Lower lobe of right lung (tissue), 2 donors: ENCODE measurements around the gene CD300E. TPM values are rescaled to one million over a fixed set of nuclear protein-coding genes. Genes with fewer than 3 reads are reported as not detected.

Experiments
- ATAC-seq, 2 donors: fragments of 200-7000 bp; cut with Tn5 transposase; one replicate each; pipeline ENCODE4 v1.9.1; 2020 to 2022; ENCODE audit warnings: mild to moderate bottlenecking in 2 of 2, moderate library complexity in 2 of 2
- DNase-seq: peaks from one replicate; pipeline ENCODE4 v3.0.0-alpha.2; 2020
- H3K27ac ChIP-seq: fragments of 200-600 bp; one replicate; pipeline ENCODE4 v1.8.0; 2022
- H3K27me3 ChIP-seq: fragments of 200-600 bp; one replicate; pipeline ENCODE4 v1.8.0; 2022; ENCODE audit warnings: low read depth
- H3K36me3 ChIP-seq: fragments of 200-600 bp; one replicate; pipeline ENCODE4 v1.8.0; 2022; ENCODE audit warnings: mild to moderate bottlenecking
- H3K4me1 ChIP-seq: fragments of 200-600 bp; one replicate; pipeline ENCODE4 v1.8.0; 2022
- H3K4me3 ChIP-seq: fragments of 200-600 bp; one replicate; pipeline ENCODE4 v1.8.0; 2022; ENCODE audit warnings: mild to moderate bottlenecking
- H3K9me3 ChIP-seq: fragments of 200-600 bp; one replicate; pipeline ENCODE4 v1.8.0; 2022
- intact Hi-C: fragments of 100-400 bp; cut with DNase I; formaldehyde crosslinking; loops from one replicate; pipeline ENCODE4 v1.11.0; 2022
- total RNA-seq: library from RNA; stranded (reverse); fragmentation: NEBNext Ultra II Directional; extraction: Animal tissue kit (Norgen Biotek cat#: 25700); gene quantifications from one replicate; pipeline ENCODE4 v1.2.1, GENCODE V29; 2021
- TF ChIP-seq, protein P1 (sequence below): fragments of 200-600 bp; IDR thresholded peaks from one replicate; pipeline ENCODE4 v1.8.0; 2022; ENCODE audit warnings: antibody characterized with exemption, mild to moderate bottlenecking
- donor health status: DM: no; HTN: yes; CAD: no; lungs with severe emphysema.

Gene CD300E
- total RNA-seq, 1 donor from 2014 or later = 7.3 TPM

- TF ChIP-seq, protein P1, sequence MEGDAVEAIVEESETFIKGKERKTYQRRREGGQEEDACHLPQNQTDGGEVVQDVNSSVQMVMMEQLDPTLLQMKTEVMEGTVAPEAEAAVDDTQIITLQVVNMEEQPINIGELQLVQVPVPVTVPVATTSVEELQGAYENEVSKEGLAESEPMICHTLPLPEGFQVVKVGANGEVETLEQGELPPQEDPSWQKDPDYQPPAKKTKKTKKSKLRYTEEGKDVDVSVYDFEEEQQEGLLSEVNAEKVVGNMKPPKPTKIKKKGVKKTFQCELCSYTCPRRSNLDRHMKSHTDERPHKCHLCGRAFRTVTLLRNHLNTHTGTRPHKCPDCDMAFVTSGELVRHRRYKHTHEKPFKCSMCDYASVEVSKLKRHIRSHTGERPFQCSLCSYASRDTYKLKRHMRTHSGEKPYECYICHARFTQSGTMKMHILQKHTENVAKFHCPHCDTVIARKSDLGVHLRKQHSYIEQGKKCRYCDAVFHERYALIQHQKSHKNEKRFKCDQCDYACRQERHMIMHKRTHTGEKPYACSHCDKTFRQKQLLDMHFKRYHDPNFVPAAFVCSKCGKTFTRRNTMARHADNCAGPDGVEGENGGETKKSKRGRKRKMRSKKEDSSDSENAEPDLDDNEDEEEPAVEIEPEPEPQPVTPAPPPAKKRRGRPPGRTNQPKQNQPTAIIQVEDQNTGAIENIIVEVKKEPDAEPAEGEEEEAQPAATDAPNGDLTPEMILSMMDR = no peak
- Histone ChIP-seq H3K4me3 (no peak overlapping the region), H3K36me3 (no peaks in the 10 kb centered on the region), H3K9me3 (no peaks in the 10 kb centered on the region), H3K4me1 (no peaks in the 10 kb centered on the region), H3K27ac (no peak overlapping the region), H3K27me3 (peaks cover 24% of the 10 kb centered on the region)
- ATAC-seq (no peak), DNase-seq (no peak)
- intact Hi-C loops = no loop called here
These were observed 13.4 kb downstream of the CD300E start for GRCh38 chr17:74610108-74610507.

DNA sequence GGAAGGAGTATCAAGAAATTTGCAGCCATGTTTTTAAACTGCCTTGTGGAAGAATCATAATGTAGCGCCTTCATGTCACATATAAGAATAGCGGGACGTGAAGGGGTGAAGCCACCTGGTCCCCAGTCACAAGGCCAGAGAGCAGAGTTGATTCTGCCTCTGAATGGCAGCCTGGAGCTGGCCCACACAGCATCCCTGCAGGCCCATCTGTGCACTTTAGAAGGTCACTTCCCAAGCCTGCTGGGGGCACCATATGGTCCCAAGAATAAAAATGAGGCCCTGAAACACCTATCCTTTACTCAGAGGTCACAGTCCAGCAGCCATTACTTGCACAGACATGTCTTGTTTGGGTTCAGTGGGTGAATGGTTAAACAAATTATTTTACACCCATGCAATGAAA, 15.0 kb downstream of the CD300E start:
- H3K27me3 ChIP-seq = peaks cover 17% of the 10 kb centered on the region
- no peaks in the 10 kb centered on the region for H3K36me3 ChIP-seq
- DNase-seq (no peak), ATAC-seq (no peak)
- H3K4me3 ChIP-seq = no peak overlapping the region
- H3K27ac ChIP-seq = no peak overlapping the region
- no peaks in the 10 kb centered on the region for H3K9me3 ChIP-seq
- TF ChIP-seq, protein P1 = no peak
- intact Hi-C loops = no loop called here
- no peaks in the 10 kb centered on the region for H3K4me1 ChIP-seq

DNA sequence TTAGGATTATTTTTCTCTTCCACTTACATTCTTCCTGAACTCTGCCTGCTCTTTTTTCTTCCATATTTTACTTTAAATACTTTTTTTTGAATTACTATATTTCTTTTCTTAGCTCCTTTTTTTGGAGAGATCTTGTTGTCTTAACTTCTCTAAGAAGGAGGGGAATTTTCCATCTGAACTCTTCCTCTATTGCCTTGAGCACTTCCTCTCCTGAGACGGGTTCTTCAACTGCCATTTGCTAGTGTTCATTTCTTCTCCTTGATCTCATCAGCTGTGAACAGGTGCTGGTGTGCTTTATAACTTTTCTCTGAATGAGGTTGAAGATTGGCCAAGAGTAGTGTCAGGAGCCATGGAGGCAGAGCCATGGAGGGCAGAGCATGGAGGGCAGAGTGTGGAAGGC, 16.3 kb downstream of the CD300E start:
- peaks cover 13% of the 10 kb centered on the region for H3K27me3 ChIP-seq
- DNase-seq = no peak
- no peaks in the 10 kb centered on the region for H3K4me1 ChIP-seq
- H3K27ac ChIP-seq = no peak overlapping the region
- TF ChIP-seq, protein P1 = no peak
- no peaks in the 10 kb centered on the region for H3K9me3 ChIP-seq
- no peaks in the 10 kb centered on the region for H3K36me3 ChIP-seq
- ATAC-seq = no peak
- intact Hi-C loops = no loop called here
- H3K4me3 ChIP-seq = no peak overlapping the region

DNA sequence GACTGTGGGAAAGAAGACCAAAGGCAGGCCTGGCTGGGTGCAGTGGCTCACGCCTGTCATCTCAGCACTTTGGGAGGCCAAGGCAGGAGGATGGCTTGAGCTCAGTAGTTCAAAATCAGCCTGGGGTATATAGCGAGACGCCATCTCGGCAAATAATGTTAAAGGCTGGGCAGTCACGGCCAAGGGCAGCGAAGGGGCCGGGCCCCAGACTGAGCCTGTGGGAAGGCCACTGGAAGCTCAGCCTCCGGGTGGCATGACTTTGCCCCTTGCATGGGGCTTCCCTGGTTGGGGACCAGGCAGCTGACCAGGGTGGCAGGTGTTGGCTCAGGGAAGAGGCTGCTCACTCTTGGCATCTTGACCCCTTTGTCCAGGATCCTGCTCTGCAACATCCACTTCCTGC, 17.5 kb downstream of the CD300E start:
- Histone ChIP-seq H3K27me3 (peaks cover 16% of the 10 kb centered on the region), H3K9me3 (no peaks in the 10 kb centered on the region), H3K4me1 (no peaks in the 10 kb centered on the region), H3K27ac (no peak overlapping the region), H3K4me3 (no peak overlapping the region), H3K36me3 (no peaks in the 10 kb centered on the region)
- DNase-seq = no peak
- TF ChIP-seq, protein P1 = no peak
- no peak for ATAC-seq
- intact Hi-C loops = no loop called here

DNA sequence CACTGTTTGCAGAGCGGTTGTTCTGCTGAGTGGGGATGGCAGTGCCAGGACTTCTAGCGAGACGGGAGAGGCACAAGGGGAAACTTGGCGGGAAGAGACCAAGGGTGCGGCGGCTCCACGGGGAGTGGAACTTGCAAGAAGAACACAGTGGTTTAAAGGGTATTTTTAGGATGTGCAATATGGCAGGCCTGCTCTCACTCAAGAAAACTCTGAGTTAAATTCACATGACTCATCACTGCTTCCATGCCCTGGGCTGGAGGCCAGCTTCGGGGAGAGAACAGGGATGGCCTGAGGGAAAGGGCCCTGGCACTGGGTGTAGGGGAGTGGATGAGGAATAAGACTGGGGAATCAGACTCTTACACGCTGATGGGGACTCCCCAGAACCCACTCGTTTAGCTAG, 18.2 kb downstream of the CD300E start:
- ATAC-seq (peak in 1 of 2 donors; percentile 29), DNase-seq (no peak)
- TF ChIP-seq, protein P1 = no peak
- H3K4me3 ChIP-seq = no peak overlapping the region
- H3K27ac ChIP-seq = no peak overlapping the region
- H3K9me3 ChIP-seq = no peaks in the 10 kb centered on the region
- H3K4me1 ChIP-seq = no peaks in the 10 kb centered on the region
- no peaks in the 10 kb centered on the region for H3K36me3 ChIP-seq
- H3K27me3 ChIP-seq = peaks cover 16% of the 10 kb centered on the region
- intact Hi-C loops = no loop called here

DNA sequence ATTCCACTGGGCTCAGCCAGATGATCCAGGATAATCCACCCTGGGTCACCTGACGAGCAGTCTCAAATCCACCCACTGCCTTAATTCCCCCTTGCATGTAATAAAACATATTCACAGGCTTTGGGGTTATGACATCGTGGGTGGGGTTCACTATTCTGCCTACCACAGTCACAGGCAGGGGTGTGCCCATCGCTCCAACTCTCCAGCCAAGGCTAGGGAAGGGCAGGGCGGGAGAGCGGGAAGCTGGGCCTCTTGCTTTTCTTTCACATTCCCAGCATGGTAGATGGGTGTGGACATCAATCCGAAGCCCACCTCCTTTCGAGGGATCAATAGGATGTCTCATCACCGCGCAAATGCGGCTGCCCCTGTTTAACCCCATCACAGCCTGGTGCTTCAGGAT, 18.8 kb downstream of the CD300E start:
- no peaks in the 10 kb centered on the region for H3K9me3 ChIP-seq
- ATAC-seq (no peak), DNase-seq (no peak)
- H3K4me3 ChIP-seq = no peak overlapping the region
- intact Hi-C loops = no loop called here
- H3K27me3 ChIP-seq = peaks cover 16% of the 10 kb centered on the region
- no peaks in the 10 kb centered on the region for H3K36me3 ChIP-seq
- H3K27ac ChIP-seq = no peak overlapping the region
- no peaks in the 10 kb centered on the region for H3K4me1 ChIP-seq
- TF ChIP-seq, protein P1 = no peak
